ENCODE measurements around the gene TMEM178B. TPM values are rescaled to one million over a fixed set of nuclear protein-coding genes. Genes with fewer than 3 reads are reported as not detected.

The TMEM178B gene
- total RNA-seq, 1 experiment from 2014 or later, result not detected

DNA sequence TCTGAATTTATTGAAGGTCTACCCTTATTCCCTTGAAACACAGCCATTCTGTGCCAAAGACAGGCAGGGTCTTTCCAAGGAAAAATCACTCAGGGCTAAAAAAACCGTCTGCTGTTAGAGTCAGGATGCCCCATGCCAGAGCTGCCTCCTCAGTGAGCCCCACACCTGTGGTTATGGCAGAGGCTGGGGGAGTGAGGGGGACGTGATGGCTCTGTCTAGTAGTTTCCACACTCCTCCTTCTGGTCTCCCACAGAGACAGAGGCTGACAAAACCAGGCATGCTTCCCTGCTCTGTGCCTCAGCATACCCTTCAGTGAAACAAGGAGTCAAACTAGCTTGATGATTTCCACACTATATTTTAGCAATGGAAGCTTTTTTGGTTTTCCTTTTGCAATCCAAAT lies 365.3 kb downstream of the TMEM178B start:
- Histone ChIP-seq H2AFZ (no peak overlapping the region), H3K27ac (no peak overlapping the region), H3K79me2 (ENCODE audit: low read depth) (no peaks in the 10 kb centered on the region), H3K9me2 (ENCODE audit: insufficient read depth) (no peaks in the 10 kb centered on the region), H3K4me2 (no peak overlapping the region), H3K27me3 (ENCODE audit: insufficient read depth, low read depth) (peaks cover 80% of the 10 kb centered on the region), H3K4me3 (no peak overlapping the region), H3K36me3 (ENCODE audit: low read depth) (no peaks in the 10 kb centered on the region), H3K9me3 (ENCODE audit: insufficient read depth, low read depth) (no peaks in the 10 kb centered on the region), H3K4me1 (replicated peaks; ENCODE audit: insufficient read depth) (no peaks in the 10 kb centered on the region), H4K20me1 (ENCODE audit: insufficient read depth) (no peaks in the 10 kb centered on the region), H3F3A (ENCODE audit: insufficient read depth, low read depth) (no peaks in the 10 kb centered on the region)
- no peak for DNase-seq
- intact Hi-C loops (cut with micrococcal nuclease; ENCODE audit: unreplicated experiment), result no loop called here
- ChIA-PET CTCF (no interaction called here), POLR2A (ENCODE audit: unreplicated experiment) (no interaction called here)
- no peak for TF ChIP-seq EZH2 (IDR thresholded peaks at IDR 0.05; ENCODE audit: low read depth)
- TF ChIP-seq, protein P1, sequence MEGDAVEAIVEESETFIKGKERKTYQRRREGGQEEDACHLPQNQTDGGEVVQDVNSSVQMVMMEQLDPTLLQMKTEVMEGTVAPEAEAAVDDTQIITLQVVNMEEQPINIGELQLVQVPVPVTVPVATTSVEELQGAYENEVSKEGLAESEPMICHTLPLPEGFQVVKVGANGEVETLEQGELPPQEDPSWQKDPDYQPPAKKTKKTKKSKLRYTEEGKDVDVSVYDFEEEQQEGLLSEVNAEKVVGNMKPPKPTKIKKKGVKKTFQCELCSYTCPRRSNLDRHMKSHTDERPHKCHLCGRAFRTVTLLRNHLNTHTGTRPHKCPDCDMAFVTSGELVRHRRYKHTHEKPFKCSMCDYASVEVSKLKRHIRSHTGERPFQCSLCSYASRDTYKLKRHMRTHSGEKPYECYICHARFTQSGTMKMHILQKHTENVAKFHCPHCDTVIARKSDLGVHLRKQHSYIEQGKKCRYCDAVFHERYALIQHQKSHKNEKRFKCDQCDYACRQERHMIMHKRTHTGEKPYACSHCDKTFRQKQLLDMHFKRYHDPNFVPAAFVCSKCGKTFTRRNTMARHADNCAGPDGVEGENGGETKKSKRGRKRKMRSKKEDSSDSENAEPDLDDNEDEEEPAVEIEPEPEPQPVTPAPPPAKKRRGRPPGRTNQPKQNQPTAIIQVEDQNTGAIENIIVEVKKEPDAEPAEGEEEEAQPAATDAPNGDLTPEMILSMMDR (conservative IDR thresholded peaks at IDR 0.05), result no peak
- no TSS peak for BruUV-seq (replicated peaks)

DNA sequence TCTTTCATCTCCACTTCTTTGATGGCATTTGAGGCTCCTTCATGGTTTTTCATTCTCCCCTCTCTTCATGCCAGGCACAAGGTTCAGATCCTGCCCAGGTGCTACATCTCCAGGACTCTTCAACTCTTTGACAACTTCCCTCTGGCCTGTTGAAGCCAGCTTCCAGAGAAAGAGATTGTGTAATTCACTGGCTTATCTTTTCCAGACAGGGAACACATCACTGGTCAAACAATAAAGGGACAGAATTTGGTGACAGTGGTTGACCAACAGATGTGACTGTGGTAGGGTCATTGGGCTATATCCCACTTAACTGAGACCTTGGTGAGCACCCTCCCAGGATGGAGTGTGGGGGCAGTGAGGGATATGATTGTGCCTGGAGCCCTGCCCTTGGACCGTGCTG lies 365.9 kb downstream of the TMEM178B start:
- TF ChIP-seq, protein P1 (conservative IDR thresholded peaks at IDR 0.05), result no peak
- TF ChIP-seq EZH2 (IDR thresholded peaks at IDR 0.05; ENCODE audit: low read depth), result no peak
- CTCF ChIA-PET, result no interaction called here
- Histone ChIP-seq H3K9me3 (ENCODE audit: insufficient read depth, low read depth) (no peaks in the 10 kb centered on the region), H2AFZ (no peak overlapping the region), H4K20me1 (ENCODE audit: insufficient read depth) (no peaks in the 10 kb centered on the region), H3K27me3 (ENCODE audit: insufficient read depth, low read depth) (peaks cover 80% of the 10 kb centered on the region), H3K4me1 (replicated peaks; ENCODE audit: insufficient read depth) (no peaks in the 10 kb centered on the region), H3K36me3 (ENCODE audit: low read depth) (no peaks in the 10 kb centered on the region), H3K4me3 (no peak overlapping the region), H3K4me2 (no peak overlapping the region), H3K9me2 (ENCODE audit: insufficient read depth) (no peaks in the 10 kb centered on the region), H3K79me2 (ENCODE audit: low read depth) (no peaks in the 10 kb centered on the region), H3K27ac (no peak overlapping the region), H3F3A (ENCODE audit: insufficient read depth, low read depth) (no peaks in the 10 kb centered on the region)
- no TSS peak for BruUV-seq (replicated peaks)
- no peak for DNase-seq
- POLR2A ChIA-PET (ENCODE audit: unreplicated experiment), result interaction anchor here (0.6 kb wide), 1 partner anchor 715 kb away, joined by 8 read pairs; no protein-coding TSS in a partner anchor
- intact Hi-C loops (cut with micrococcal nuclease; ENCODE audit: unreplicated experiment), result no loop called here

DNA sequence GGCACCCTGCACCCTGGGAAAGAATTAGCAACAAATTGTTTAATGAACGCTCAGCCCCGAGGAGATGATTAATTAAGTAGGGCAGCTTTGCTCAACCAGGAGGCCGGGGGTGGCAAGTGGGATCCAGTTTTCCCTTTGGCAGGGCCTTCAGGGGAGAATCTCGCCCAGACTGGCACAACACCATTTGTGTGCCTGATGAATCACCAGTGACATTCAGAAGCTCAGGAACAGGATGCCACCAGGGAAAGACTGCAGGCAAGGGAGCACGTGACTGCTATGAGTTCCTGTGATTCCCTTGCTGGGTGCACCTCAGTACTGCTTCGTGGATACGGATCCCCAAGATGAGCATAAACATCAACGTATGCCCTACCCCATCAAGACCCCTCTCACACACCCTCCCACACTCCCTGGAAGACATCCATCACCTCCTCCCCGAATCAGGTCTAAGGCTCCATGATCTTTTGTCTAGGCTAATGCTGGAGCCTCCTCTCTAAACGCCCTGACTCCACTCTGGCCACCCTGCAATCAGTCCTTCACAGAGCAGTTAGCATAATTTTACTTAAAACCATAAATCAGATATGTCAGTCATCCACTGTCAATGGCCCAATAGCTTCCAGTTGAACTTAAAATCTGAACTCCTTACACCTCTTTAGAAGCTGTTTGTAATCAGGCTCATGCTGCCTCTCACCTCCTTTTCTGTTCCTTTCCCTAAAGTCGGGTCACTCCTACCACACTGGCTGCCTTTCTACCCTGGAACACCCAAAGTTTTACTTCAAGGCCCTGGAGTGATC lies 368.2 kb downstream of the TMEM178B start:
- CTCF ChIA-PET, result no interaction called here
- no peaks in the 10 kb centered on the region for H3K36me3 ChIP-seq (ENCODE audit: low read depth)

More for the DNA sequence above, 368.2 kb downstream of the TMEM178B start:
- H3K9me3 ChIP-seq (ENCODE audit: insufficient read depth, low read depth), result no peaks in the 10 kb centered on the region
- no peak for DNase-seq
- H3K9me2 ChIP-seq (ENCODE audit: insufficient read depth), result no peaks in the 10 kb centered on the region
- BruUV-seq (replicated peaks), result no TSS peak
- peaks cover 82% of the 10 kb centered on the region for H3K27me3 ChIP-seq (ENCODE audit: insufficient read depth, low read depth)
- H4K20me1 ChIP-seq (ENCODE audit: insufficient read depth), result no peaks in the 10 kb centered on the region
- intact Hi-C loops (cut with micrococcal nuclease; ENCODE audit: unreplicated experiment), result no loop called here
- H3K4me1 ChIP-seq (replicated peaks; ENCODE audit: insufficient read depth), result no peaks in the 10 kb centered on the region
- H3K27ac ChIP-seq, result no peak overlapping the region
- no peaks in the 10 kb centered on the region for H3K79me2 ChIP-seq (ENCODE audit: low read depth)
- no peak overlapping the region for H2AFZ ChIP-seq
- TF ChIP-seq, protein P1 (conservative IDR thresholded peaks at IDR 0.05), result no peak
- TF ChIP-seq EZH2 (IDR thresholded peaks at IDR 0.05; ENCODE audit: low read depth), result no peak
- no peak overlapping the region for H3K4me3 ChIP-seq
- H3F3A ChIP-seq (ENCODE audit: insufficient read depth, low read depth), result no peaks in the 10 kb centered on the region
- no peak overlapping the region for H3K4me2 ChIP-seq
- POLR2A ChIA-PET (ENCODE audit: unreplicated experiment), result no interaction called here

Data from PC-9 (cell line).